Measurements from ENCODE around the gene LRRC23. TPM values are rescaled to one million over a fixed set of nuclear protein-coding genes. Genes with fewer than 3 reads are reported as not detected.

LRRC23 gene
- total and polyA plus RNA-seq, 2 of the 13 experiments (the other 11 are each of a cell fraction or from before 2014, with no cell fraction given): 6.0 to 7.8 TPM

DNA sequence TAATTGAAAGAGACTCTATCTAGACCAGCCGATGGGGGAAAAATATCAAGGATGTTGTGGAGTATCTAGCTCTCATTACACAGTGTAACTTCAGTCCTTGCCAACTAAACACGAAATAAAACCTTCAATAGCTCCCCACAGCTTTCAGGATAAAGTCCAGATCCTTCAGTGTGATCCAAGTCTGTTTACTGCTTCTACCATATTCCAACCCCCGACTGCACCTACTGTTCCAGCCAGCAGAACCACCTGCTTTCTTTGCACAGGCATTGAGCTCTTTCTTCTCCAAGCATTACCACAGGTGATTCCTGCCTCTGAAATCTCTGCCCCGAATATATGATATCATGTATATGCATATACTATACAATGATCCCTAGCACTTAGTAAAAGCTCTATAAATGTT, 2.2 kb upstream of the LRRC23 start:
- Histone ChIP-seq H3K4me2 (ENCODE audit: low read depth, low read length) (no peak overlapping the region), H3K36me3 (replicated peaks in 1 of 2; ENCODE audit: control insufficient read depth in 1 of 2, insufficient read depth in 2 of 2, low read length in 2 of 2) (no peaks in the 10 kb centered on the region), H3K4me1 (ENCODE audit: insufficient read depth, low read length) (peaks cover 66% of the 10 kb centered on the region), H4K20me1 (ENCODE audit: insufficient read depth, low read length) (no peaks in the 10 kb centered on the region), H3K27ac (ENCODE audit: extremely low read length, insufficient read depth, low read length) (no peak overlapping the region), H3K9me3 (ENCODE audit: low read length) (no peaks in the 10 kb centered on the region), H3K27me3 (ENCODE audit: control insufficient read depth in 1 of 2, insufficient read depth in 2 of 2, low read length in 2 of 2) (no peaks in the 10 kb centered on the region), H2AFZ (ENCODE audit: low read length) (no peak overlapping the region), H3K79me2 (ENCODE audit: insufficient read depth, low read length) (no peaks in the 10 kb centered on the region), H3K9ac (ENCODE audit: insufficient read depth, low read depth, low read length) (no peak overlapping the region), H3K4me3 (replicated peaks in 1 of 3; ENCODE audit: insufficient read depth in 1 of 3, low read depth in 2 of 3, low read length in 3 of 3) (no peak overlapping the region)
- ATAC-seq: no peak
- TF ChIP-seq, protein P1, sequence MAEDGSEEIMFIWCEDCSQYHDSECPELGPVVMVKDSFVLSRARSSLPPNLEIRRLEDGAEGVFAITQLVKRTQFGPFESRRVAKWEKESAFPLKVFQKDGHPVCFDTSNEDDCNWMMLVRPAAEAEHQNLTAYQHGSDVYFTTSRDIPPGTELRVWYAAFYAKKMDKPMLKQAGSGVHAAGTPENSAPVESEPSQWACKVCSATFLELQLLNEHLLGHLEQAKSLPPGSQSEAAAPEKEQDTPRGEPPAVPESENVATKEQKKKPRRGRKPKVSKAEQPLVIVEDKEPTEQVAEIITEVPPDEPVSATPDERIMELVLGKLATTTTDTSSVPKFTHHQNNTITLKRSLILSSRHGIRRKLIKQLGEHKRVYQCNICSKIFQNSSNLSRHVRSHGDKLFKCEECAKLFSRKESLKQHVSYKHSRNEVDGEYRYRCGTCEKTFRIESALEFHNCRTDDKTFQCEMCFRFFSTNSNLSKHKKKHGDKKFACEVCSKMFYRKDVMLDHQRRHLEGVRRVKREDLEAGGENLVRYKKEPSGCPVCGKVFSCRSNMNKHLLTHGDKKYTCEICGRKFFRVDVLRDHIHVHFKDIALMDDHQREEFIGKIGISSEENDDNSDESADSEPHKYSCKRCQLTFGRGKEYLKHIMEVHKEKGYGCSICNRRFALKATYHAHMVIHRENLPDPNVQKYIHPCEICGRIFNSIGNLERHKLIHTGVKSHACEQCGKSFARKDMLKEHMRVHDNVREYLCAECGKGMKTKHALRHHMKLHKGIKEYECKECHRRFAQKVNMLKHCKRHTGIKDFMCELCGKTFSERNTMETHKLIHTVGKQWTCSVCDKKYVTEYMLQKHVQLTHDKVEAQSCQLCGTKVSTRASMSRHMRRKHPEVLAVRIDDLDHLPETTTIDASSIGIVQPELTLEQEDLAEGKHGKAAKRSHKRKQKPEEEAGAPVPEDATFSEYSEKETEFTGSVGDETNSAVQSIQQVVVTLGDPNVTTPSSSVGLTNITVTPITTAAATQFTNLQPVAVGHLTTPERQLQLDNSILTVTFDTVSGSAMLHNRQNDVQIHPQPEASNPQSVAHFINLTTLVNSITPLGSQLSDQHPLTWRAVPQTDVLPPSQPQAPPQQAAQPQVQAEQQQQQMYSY (CRISPR knock-in tag; IDR thresholded peaks at IDR 0.05): 0 out of 2 replicates have a peak, but pooled peaks have one; percentile 40
- TF ChIP-seq ZSCAN25 (CRISPR knock-in tag; IDR thresholded peaks at IDR 0.05): no peak
- TF ChIP-seq, protein P2, sequence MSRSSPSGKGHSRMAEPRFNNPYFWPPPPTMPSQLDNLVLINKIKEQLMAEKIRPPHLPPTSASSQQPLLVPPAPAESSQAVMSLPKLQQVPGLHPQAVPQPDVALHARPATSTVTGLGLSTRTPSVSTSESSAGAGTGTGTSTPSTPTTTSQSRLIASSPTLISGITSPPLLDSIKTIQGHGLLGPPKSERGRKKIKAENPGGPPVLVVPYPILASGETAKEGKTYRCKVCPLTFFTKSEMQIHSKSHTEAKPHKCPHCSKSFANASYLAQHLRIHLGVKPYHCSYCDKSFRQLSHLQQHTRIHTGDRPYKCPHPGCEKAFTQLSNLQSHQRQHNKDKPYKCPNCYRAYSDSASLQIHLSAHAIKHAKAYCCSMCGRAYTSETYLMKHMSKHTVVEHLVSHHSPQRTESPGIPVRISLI (CRISPR knock-in tag; IDR thresholded peaks at IDR 0.05; ENCODE audit: borderline replicate concordance): no peak
- intact Hi-C loops (cut with micrococcal nuclease; ENCODE audit: unreplicated experiment) (no loop called here), in situ Hi-C loops (cut with HindIII; ENCODE audit: extremely low pct_ligation_motif_present, low pct_unique_long_range_greater_than_20kb) (no loop called here)
- FAIRE-seq: no peak
- ChIA-PET POLR2A (interaction anchor here (1.1 to 3.1 kb wide), 5 partner anchors 11 to 41 kb away, joined by 3 to 12 read pairs (median 5); partner anchors contain the start of genes C12orf57, ENO2, RNU7-1 and SPSB2), CTCF (ENCODE audit: low intra/inter-chr PET ratio, low total read pairs) (no interaction called here)
- no peak for DNase-seq (ENCODE audit: low spot score)
- 40% methylated on average over 4 of the region's 4 CpGs for WGBS (ENCODE audit: low lambda C conversion rate)
- BruUV-seq (replicated peaks): no TSS peak
